T-helper 2 cell treated with Interferon-gamma antibody and Interleukin-4, amounts not matched to agents 5 μg/mL and 100 μg/mL, for 36 hours (primary cell): ENCODE data around the gene BCKDHA.

Experiments
- DNase-seq: peaks from one replicate; pipeline ENCODE4 v3.0.0; 2021; ENCODE audit warnings: low spot score
- H3K27ac Mint-ChIP-seq: one replicate; pipeline ENCODE4 v1.8.0; 2021; ENCODE audit warnings: mild to moderate bottlenecking, mixed read lengths
- H3K27me3 Mint-ChIP-seq: one replicate; pipeline ENCODE4 v1.8.0; 2021; ENCODE audit warnings: low read depth, mixed read lengths
- H3K36me3 Mint-ChIP-seq: one replicate; pipeline ENCODE4 v1.8.0; 2021; ENCODE audit warnings: low read depth, mixed read lengths
- H3K4me1 Mint-ChIP-seq: one replicate; pipeline ENCODE4 v1.8.0; 2021; ENCODE audit warnings: low read depth, mixed read lengths
- H3K4me3 Mint-ChIP-seq: one replicate; pipeline ENCODE4 v1.8.0; 2022; ENCODE audit warnings: mild to moderate bottlenecking, moderate library complexity, mixed read lengths
- H3K9me3 Mint-ChIP-seq: one replicate; pipeline ENCODE4 v1.8.0; 2021; ENCODE audit warnings: mixed read lengths

BCKDHA gene

GRCh38 chr19:41420101-41420880, 22.7 kb downstream of the BCKDHA start:
- H3K27ac Mint-ChIP-seq, result no peak overlapping the region
- no peak for DNase-seq
- H3K9me3 Mint-ChIP-seq, result no peaks in the 10 kb centered on the region
- peaks cover 16% of the 10 kb centered on the region for H3K36me3 Mint-ChIP-seq
- no peaks in the 10 kb centered on the region for H3K4me1 Mint-ChIP-seq
- H3K27me3 Mint-ChIP-seq, result no peaks in the 10 kb centered on the region
- no peak overlapping the region for H3K4me3 Mint-ChIP-seq

- H3K27ac Mint-ChIP-seq, result peak overlapping the region; percentile 5
- H3K4me3 Mint-ChIP-seq, result no peak overlapping the region
- no peaks in the 10 kb centered on the region for H3K4me1 Mint-ChIP-seq
- peaks cover 17% of the 10 kb centered on the region for H3K36me3 Mint-ChIP-seq
- no peaks in the 10 kb centered on the region for H3K9me3 Mint-ChIP-seq
- no peaks in the 10 kb centered on the region for H3K27me3 Mint-ChIP-seq
- no peak for DNase-seq
Observed at GRCh38 chr19:41421314-41421713, 23.7 kb downstream of the BCKDHA start.

- no peaks in the 10 kb centered on the region for H3K9me3 Mint-ChIP-seq
- no peaks in the 10 kb centered on the region for H3K27me3 Mint-ChIP-seq
- peaks cover 17% of the 10 kb centered on the region for H3K36me3 Mint-ChIP-seq
- H3K4me1 Mint-ChIP-seq, result peaks cover 3% of the 10 kb centered on the region
- no peak overlapping the region for H3K27ac Mint-ChIP-seq
- DNase-seq, result no peak
- no peak overlapping the region for H3K4me3 Mint-ChIP-seq
Observed at GRCh38 chr19:41421973-41422372, 24.4 kb downstream of the BCKDHA start.

- Mint-ChIP-seq H3K27me3 (no peaks in the 10 kb centered on the region), H3K9me3 (no peaks in the 10 kb centered on the region), H3K4me3 (no peak overlapping the region), H3K4me1 (peaks cover 5% of the 10 kb centered on the region), H3K27ac (no peak overlapping the region), H3K36me3 (peaks cover 14% of the 10 kb centered on the region)
- DNase-seq, result no peak
Observed at GRCh38 chr19:41422456-41422855, 24.8 kb downstream of the BCKDHA start.

GRCh38 chr19:41422955-41423354, 25.3 kb downstream of the BCKDHA start:
- Mint-ChIP-seq H3K4me1 (peaks cover 10% of the 10 kb centered on the region), H3K27me3 (no peaks in the 10 kb centered on the region), H3K4me3 (no peak overlapping the region), H3K27ac (no peak overlapping the region), H3K36me3 (peaks cover 14% of the 10 kb centered on the region), H3K9me3 (no peaks in the 10 kb centered on the region)
- no peak for DNase-seq

GRCh38 chr19:41424335-41425173, 26.9 kb downstream of the BCKDHA start:
- H3K36me3 Mint-ChIP-seq, result peaks cover 13% of the 10 kb centered on the region
- no peaks in the 10 kb centered on the region for H3K9me3 Mint-ChIP-seq
- H3K4me3 Mint-ChIP-seq, result no peak overlapping the region
- H3K4me1 Mint-ChIP-seq, result peaks cover 19% of the 10 kb centered on the region
- H3K27me3 Mint-ChIP-seq, result no peaks in the 10 kb centered on the region
- H3K27ac Mint-ChIP-seq, result no peak overlapping the region
- DNase-seq, result no peak

GRCh38 chr19:41425174-41426115, 27.8 kb downstream of the BCKDHA start:
- Mint-ChIP-seq H3K4me3 (no peak overlapping the region), H3K9me3 (no peaks in the 10 kb centered on the region), H3K36me3 (peaks cover 13% of the 10 kb centered on the region), H3K27me3 (no peaks in the 10 kb centered on the region), H3K27ac (peak overlapping the region; percentile 31), H3K4me1 (peaks cover 19% of the 10 kb centered on the region)
- DNase-seq, result no peak

GRCh38 chr19:41426116-41426841, 28.7 kb downstream of the BCKDHA start:
- H3K27ac Mint-ChIP-seq, result peak overlapping the region; percentile 31
- peaks cover 19% of the 10 kb centered on the region for H3K4me1 Mint-ChIP-seq
- no peaks in the 10 kb centered on the region for H3K9me3 Mint-ChIP-seq
- no peaks in the 10 kb centered on the region for H3K27me3 Mint-ChIP-seq
- H3K4me3 Mint-ChIP-seq, result no peak overlapping the region
- H3K36me3 Mint-ChIP-seq, result peaks cover 12% of the 10 kb centered on the region
- DNase-seq, result no peak

- Mint-ChIP-seq H3K4me1 (peaks cover 20% of the 10 kb centered on the region), H3K9me3 (no peaks in the 10 kb centered on the region), H3K27me3 (no peaks in the 10 kb centered on the region), H3K27ac (peak within 1 kb of the TSS; percentile 89), H3K4me3 (peak within 1 kb of the TSS; percentile 87), H3K36me3 (peaks cover 11% of the 10 kb centered on the region)
- DNase-seq, result peak; percentile 30
Observed at GRCh38 chr19:41426952-41427646, 29.5 kb downstream of the BCKDHA start, which contains the start of gene B3GNT8. B3GNT8 (minus strand) TSS chr19:41427374; CDS start chr19:41426778, 596 bp downstream.

- Mint-ChIP-seq H3K27me3 (no peaks in the 10 kb centered on the region), H3K9me3 (no peaks in the 10 kb centered on the region), H3K4me3 (peak overlapping the region; percentile 87), H3K4me1 (peaks cover 20% of the 10 kb centered on the region), H3K36me3 (peaks cover 18% of the 10 kb centered on the region), H3K27ac (peak overlapping the region; percentile 89)
- DNase-seq, result peak; percentile 42
Observed at GRCh38 chr19:41427647-41428480, 30.2 kb downstream of the BCKDHA start.

GRCh38 chr19:41428481-41428859, 30.9 kb downstream of the BCKDHA start:
- H3K4me1 Mint-ChIP-seq, result peaks cover 20% of the 10 kb centered on the region
- peak overlapping the region; percentile 87 for H3K4me3 Mint-ChIP-seq
- DNase-seq, result no peak
- peak overlapping the region; percentile 21 for H3K27ac Mint-ChIP-seq
- peaks cover 18% of the 10 kb centered on the region for H3K36me3 Mint-ChIP-seq
- H3K9me3 Mint-ChIP-seq, result no peaks in the 10 kb centered on the region
- no peaks in the 10 kb centered on the region for H3K27me3 Mint-ChIP-seq

- H3K4me1 Mint-ChIP-seq, result peaks cover 22% of the 10 kb centered on the region
- no peak overlapping the region for H3K4me3 Mint-ChIP-seq
- H3K9me3 Mint-ChIP-seq, result no peaks in the 10 kb centered on the region
- H3K27ac Mint-ChIP-seq, result no peak overlapping the region
- H3K36me3 Mint-ChIP-seq, result peaks cover 17% of the 10 kb centered on the region
- no peaks in the 10 kb centered on the region for H3K27me3 Mint-ChIP-seq
- DNase-seq, result no peak
Observed at GRCh38 chr19:41430922-41431321, 33.3 kb downstream of the BCKDHA start.
